Right atrium auricular region (tissue), 2 donors: ENCODE measurements around the gene GABARAPL2. TPM values are rescaled to one million over a fixed set of nuclear protein-coding genes. Genes with fewer than 3 reads are reported as not detected.

Source experiments
- DNase-seq: peaks from one replicate; pipeline ENCODE4 v3.0.0-alpha.2; 2019; ENCODE audit warnings: low spot score
- H3K27ac ChIP-seq, 2 donors: fragments of 200-600 bp; sonication (generic); 1 replicate in 1 of 2; 2 replicates in 1 of 2; pipeline ENCODE4 v1.5.1; 2016 to 2019
- H3K27me3 ChIP-seq, 2 donors: fragments of 200-600 bp; sonication (generic); one replicate each; pipeline versions ENCODE4 v1.5.1 to v1.6.0; 2017 to 2019
- H3K36me3 ChIP-seq: fragments of 200-600 bp; sonication (generic); one replicate; pipeline ENCODE4 v1.5.1; 2016
- H3K4me1 ChIP-seq, 2 donors: fragments of 200-600 bp; sonication (generic); one replicate each; pipeline versions ENCODE4 v1.5.1 to v1.6.0; 2017 to 2019
- H3K4me3 ChIP-seq, 2 donors: fragments of 200-600 bp; sonication (generic); 1 replicate in 1 of 2; 2 replicates in 1 of 2; pipeline ENCODE4 v1.5.1; 2017 to 2019; ENCODE audit warnings: mild to moderate bottlenecking in 1 of 2, moderate library complexity in 1 of 2
- H3K9me3 ChIP-seq, 2 donors: fragments of 200-600 bp; sonication (generic); one replicate each; pipeline ENCODE4 v1.5.1; 2019
- CTCF ChIP-seq, 2 donors: fragments of 200-600 bp; sonication (generic); IDR thresholded peaks; one replicate each; pipeline ENCODE4 v1.5.1; 2019; ENCODE audit warnings: antibody characterized with exemption in 2 of 2
- total RNA-seq, 2 donors: library from RNA; depleted of rRNA; stranded (reverse); fragments of >200 nt; gene quantifications; one replicate each; pipeline ENCODE4 v1.1.0, GENCODE V29; 2016

Gene GABARAPL2
- total RNA-seq, 2 donors from 2014 or later = 167 to 177 TPM

DNA sequence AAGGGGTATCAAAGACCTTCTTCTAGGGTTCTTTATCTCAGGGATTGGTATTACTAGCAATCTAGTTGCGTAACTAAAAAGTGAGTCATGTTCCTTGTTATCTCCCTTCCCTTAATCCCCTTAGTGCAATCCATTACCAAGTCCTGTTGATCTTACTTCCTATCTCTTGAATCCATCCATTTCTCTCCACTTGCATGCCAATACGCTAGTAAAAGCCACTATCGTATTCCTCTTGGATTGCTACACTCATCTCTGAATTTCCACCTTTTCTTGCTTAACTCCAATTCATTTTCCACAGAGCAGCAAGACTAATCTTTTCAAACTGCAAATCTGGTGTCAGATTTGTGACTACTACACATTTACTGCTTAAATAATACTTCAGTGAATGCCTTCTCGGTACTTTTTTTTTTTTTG, 58.7 kb downstream of the GABARAPL2 start:
- Histone ChIP-seq H3K27me3 (no peaks in the 10 kb centered on the region), H3K4me3 (no peak overlapping the region), H3K4me1 (peaks cover 0 to 26% of the 10 kb centered on the region in 2 donors), H3K9me3 (no peaks in the 10 kb centered on the region), H3K36me3 (peaks cover 42% of the 10 kb centered on the region), H3K27ac (no peak overlapping the region)
- DNase-seq = no peak
- no peak for TF ChIP-seq CTCF (IDR thresholded peaks at IDR 0.05)

GRCh38 chr16:75626806-75627205, 60.6 kb downstream of the GABARAPL2 start:
- TF ChIP-seq CTCF (IDR thresholded peaks at IDR 0.05) = no peak
- no peaks in the 10 kb centered on the region for H3K27me3 ChIP-seq
- no peak overlapping the region for H3K27ac ChIP-seq
- peaks cover 0 to 11% of the 10 kb centered on the region in 2 donors for H3K4me1 ChIP-seq
- no peak overlapping the region for H3K4me3 ChIP-seq
- H3K9me3 ChIP-seq = no peaks in the 10 kb centered on the region
- peaks cover 60% of the 10 kb centered on the region for H3K36me3 ChIP-seq
- DNase-seq = no peak

Other genes starting within 250 kb of the GABARAPL2 start
- gene CFDP1, start 132.9 kb upstream of the GABARAPL2 start, total RNA-seq = 10 to 100 TPM; 25.2 to 33.6 TPM
- gene TMEM170A, start 101.7 kb upstream of the GABARAPL2 start, total RNA-seq = 10 to 100 TPM; 13.4 to 16.3 TPM
- 1 to 10 TPM; 2.8 to 3.5 TPM for gene CHST6, start 70.9 kb upstream of the GABARAPL2 start, total RNA-seq
- under 1 TPM in 1 of 2 donors, not detected in 1; 0.16 TPM for gene CHST5, start 30.3 kb upstream of the GABARAPL2 start, total RNA-seq
- 1 to 10 TPM; 4.7 to 5.9 TPM for gene TMEM231, start 10.1 kb upstream of the GABARAPL2 start, total RNA-seq
- 10 to 100 TPM; 20.4 to 23.7 TPM for gene ADAT1, start 56.9 kb downstream of the GABARAPL2 start, total RNA-seq
- gene KARS1, start 81.3 kb downstream of the GABARAPL2 start, total RNA-seq = 100 to 1,000 TPM in 1 of 2 donors, 10 to 100 TPM in 1; 88.9 to 100 TPM
- 10 to 100 TPM; 77.8 to 81.8 TPM for gene TERF2IP, start 81.4 kb downstream of the GABARAPL2 start, total RNA-seq
- gene CPHXL2, start 110.6 kb downstream of the GABARAPL2 start, total RNA-seq = not detected
- not detected for gene DUXB, start 135.1 kb downstream of the GABARAPL2 start, total RNA-seq
- gene CPHXL, start 160.1 kb downstream of the GABARAPL2 start, total RNA-seq = not detected